Esophagus squamous epithelium (tissue), 5 donors: ENCODE measurements around the gene UBE3C. TPM values are rescaled to one million over a fixed set of nuclear protein-coding genes. Genes with fewer than 3 reads are reported as not detected.

Experiments
- DNase-seq: peaks from one replicate; lab custom pipeline; 2025; lab: John Stamatoyannopoulos, UW
- H3K27ac ChIP-seq, 4 donors: fragments of 200-600 bp; sonication (generic); one replicate each; pipeline ENCODE4 v1.5.1; 2016 to 2019; ENCODE audit warnings: mild to moderate bottlenecking in 1 of 4
- H3K27me3 ChIP-seq, 4 donors: fragments of 200-600 bp; sonication (generic); 1 replicate in 3 of 4; 2 replicates in 1 of 4; pipeline versions ENCODE4 v1.5.1 to v1.6.0; 2017 to 2021; ENCODE audit warnings: antibody characterized with exemption in 1 of 4
- H3K36me3 ChIP-seq, 3 donors: fragments of 200-600 bp; sonication (generic); one replicate each; pipeline ENCODE4 v1.5.1; 2016 to 2019
- H3K4me1 ChIP-seq, 3 donors: fragments of 200-600 bp; sonication (generic); one replicate each; pipeline ENCODE4 v1.5.1; 2017 to 2019
- H3K4me3 ChIP-seq, 4 donors: fragments of 200-600 bp; sonication (generic); 1 replicate in 3 of 4; 2 replicates in 1 of 4; pipeline ENCODE4 v1.5.1; 2016 to 2019; ENCODE audit warnings: mild to moderate bottlenecking in 2 of 4, moderate library complexity in 1 of 4
- H3K9me3 ChIP-seq, 3 donors: fragments of 200-600 bp; sonication (generic); one replicate each; pipeline ENCODE4 v1.5.1; 2016 to 2019
- POLR2A ChIP-seq, 4 donors: fragments of 450-650 bp; IDR thresholded peaks; one replicate each; pipeline ENCODE4 v1.6.1; 2017; ENCODE audit warnings: antibody characterized with exemption in 4 of 4, mild to moderate bottlenecking in 4 of 4, moderate library complexity in 3 of 4
- WGBS, 2 donors: methylation state at CpG; one replicate each; pipeline ENCODE4 v1.1.5; 2018; 5-methylcytosine and 5-hydroxymethylcytosine counted together
- intact Hi-C: fragments of 100-400 bp; cut with DNase I; formaldehyde crosslinking; loops from one replicate; pipeline ENCODE4 v1.15.0; 2022
- total RNA-seq, 4 donors: library from RNA; depleted of rRNA; stranded (reverse); fragments of >200 nt; gene quantifications; one replicate each; pipeline ENCODE4 v1.1.0, GENCODE V29; 2016
- TF ChIP-seq, protein P1 (sequence below), 6 experiments: fragments of 450-650 bp in 4 of 6; fragments of 200-600 bp in 2 of 6; sonication (generic) in 2 of 6; IDR thresholded peaks; one replicate each; pipeline ENCODE4 v1.5.1; 2016 to 2019; ENCODE audit warnings: antibody characterized with exemption in 6 of 6, mild to moderate bottlenecking in 4 of 6, moderate library complexity in 4 of 6
- donor health status: DM: yes; HTN: yes; CAD: no.

Gene UBE3C
- total RNA-seq, 4 donors from 2014 or later = 52.2 to 101 (median 68.3) TPM

DNA sequence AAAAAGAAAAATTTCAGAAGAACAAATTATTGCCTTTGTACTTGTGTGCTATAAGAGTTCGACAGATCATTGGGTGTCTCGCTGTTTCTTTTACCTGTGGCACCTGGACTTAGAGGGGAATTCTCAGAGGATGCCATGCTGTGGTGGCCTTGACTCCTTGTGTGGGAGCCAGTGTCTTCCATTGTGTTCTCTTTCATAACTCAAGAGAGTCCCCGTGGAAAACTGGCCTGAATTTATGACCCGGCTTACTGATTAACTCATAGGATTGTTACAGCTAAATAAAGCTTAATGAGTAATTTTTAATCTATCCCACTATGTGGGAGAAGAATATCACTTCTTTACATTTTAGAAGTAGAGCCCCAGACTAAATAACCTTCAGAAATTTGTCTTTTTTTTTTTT is 54.5 kb downstream of the UBE3C start:
- Histone ChIP-seq H3K9me3 (no peaks in the 10 kb centered on the region), H3K36me3 (peaks cover 0 to 100% (median 23%) of the 10 kb centered on the region in 3 donors), H3K27ac (no peak overlapping the region), H3K4me3 (no peak overlapping the region), H3K4me1 (no peaks in the 10 kb centered on the region), H3K27me3 (no peaks in the 10 kb centered on the region)
- intact Hi-C loops = no loop called here
- no peak for DNase-seq
- TF ChIP-seq, protein P1, sequence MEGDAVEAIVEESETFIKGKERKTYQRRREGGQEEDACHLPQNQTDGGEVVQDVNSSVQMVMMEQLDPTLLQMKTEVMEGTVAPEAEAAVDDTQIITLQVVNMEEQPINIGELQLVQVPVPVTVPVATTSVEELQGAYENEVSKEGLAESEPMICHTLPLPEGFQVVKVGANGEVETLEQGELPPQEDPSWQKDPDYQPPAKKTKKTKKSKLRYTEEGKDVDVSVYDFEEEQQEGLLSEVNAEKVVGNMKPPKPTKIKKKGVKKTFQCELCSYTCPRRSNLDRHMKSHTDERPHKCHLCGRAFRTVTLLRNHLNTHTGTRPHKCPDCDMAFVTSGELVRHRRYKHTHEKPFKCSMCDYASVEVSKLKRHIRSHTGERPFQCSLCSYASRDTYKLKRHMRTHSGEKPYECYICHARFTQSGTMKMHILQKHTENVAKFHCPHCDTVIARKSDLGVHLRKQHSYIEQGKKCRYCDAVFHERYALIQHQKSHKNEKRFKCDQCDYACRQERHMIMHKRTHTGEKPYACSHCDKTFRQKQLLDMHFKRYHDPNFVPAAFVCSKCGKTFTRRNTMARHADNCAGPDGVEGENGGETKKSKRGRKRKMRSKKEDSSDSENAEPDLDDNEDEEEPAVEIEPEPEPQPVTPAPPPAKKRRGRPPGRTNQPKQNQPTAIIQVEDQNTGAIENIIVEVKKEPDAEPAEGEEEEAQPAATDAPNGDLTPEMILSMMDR (IDR thresholded peaks at IDR 0.05) = no peak
- no peak for TF ChIP-seq POLR2A (IDR thresholded peaks at IDR 0.05)
- WGBS, 2 donors = 89 to 95% methylated on average over 4 of the region's 4 CpGs

DNA sequence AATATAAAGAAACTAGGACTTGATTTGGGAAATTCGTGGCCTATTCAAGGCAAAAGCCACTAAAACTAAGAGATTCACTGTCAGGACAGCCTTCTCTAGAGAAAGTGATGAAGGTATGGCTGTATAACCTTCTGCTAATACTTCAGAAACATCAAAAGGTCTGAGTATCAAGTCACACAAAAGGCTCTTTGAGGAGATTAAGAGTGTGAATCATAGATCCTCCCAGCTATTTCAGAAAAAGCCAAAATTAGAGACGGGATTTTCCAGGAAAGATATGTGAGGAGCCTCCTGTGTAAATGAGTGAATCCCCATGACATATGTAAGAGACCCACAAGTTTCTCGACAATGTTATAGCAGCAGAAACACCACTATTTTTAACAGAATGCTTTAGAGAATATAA is 56.2 kb downstream of the UBE3C start:
- intact Hi-C loops = no loop called here
- no peak for DNase-seq
- Histone ChIP-seq H3K4me3 (no peak overlapping the region), H3K9me3 (no peaks in the 10 kb centered on the region), H3K27me3 (no peaks in the 10 kb centered on the region), H3K36me3 (peaks cover 0 to 100% (median 15%) of the 10 kb centered on the region in 3 donors), H3K27ac (no peak overlapping the region), H3K4me1 (no peaks in the 10 kb centered on the region)
- WGBS, 2 donors = 63% methylated on average over 3 of the region's 3 CpGs
- TF ChIP-seq POLR2A (IDR thresholded peaks at IDR 0.05) = no peak
- TF ChIP-seq, protein P1 (IDR thresholded peaks at IDR 0.05) = no peak

DNA sequence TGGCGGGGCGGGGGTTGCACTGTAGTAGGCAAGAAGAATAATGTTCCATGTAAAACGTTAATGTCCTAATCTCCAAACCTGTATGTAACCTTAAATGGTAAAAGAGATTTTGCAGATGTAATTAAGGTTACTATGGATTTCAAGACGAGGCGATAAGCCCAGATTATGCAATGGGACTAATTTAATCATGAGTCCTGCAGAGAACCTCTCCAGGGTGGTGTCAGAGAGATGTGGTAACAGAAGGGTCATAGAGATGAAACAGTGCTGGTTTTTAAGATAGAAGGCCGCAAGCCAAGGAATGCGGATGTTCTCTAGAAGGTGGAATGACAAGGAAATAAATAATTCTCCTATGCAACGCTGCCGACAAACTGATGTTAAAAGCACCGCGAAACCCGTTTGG is 57.1 kb downstream of the UBE3C start:
- Histone ChIP-seq H3K27ac (no peak overlapping the region), H3K9me3 (no peaks in the 10 kb centered on the region), H3K27me3 (no peaks in the 10 kb centered on the region), H3K36me3 (peaks cover 0 to 100% (median 6%) of the 10 kb centered on the region in 3 donors), H3K4me1 (no peaks in the 10 kb centered on the region), H3K4me3 (no peak overlapping the region)
- WGBS, 2 donors = 90 to 93% methylated on average over 12 of the region's 12 CpGs
- DNase-seq = no peak
- intact Hi-C loops = no loop called here
- no peak for TF ChIP-seq POLR2A (IDR thresholded peaks at IDR 0.05)
- TF ChIP-seq, protein P1 (IDR thresholded peaks at IDR 0.05) = no peak

DNA sequence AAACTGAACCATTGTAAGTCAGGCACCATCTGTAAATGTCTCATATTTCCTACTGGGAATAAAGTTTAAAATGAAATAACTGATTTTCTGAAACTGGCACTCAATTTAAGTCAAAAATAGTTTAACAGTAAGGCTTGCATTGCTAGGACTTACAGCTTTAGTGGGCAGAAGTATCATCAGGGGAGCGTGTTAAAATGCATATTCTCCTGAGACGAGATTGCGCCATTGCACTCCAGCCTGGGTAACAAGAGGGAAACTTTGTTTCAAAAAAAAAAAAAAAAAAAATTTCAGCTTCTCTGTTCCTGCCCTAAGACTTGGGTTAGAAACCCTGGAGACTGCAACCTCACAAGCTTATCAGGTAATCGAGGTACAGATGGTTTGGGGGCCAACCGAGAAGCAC is 65.4 kb downstream of the UBE3C start:
- H3K4me3 ChIP-seq = no peak overlapping the region
- TF ChIP-seq POLR2A (IDR thresholded peaks at IDR 0.05) = no peak
- TF ChIP-seq, protein P1 (IDR thresholded peaks at IDR 0.05) = no peak
- H3K27me3 ChIP-seq = no peaks in the 10 kb centered on the region
- WGBS, 2 donors = 89 to 97% methylated on average over 5 of the region's 5 CpGs
- H3K9me3 ChIP-seq = no peaks in the 10 kb centered on the region
- DNase-seq = no peak
- intact Hi-C loops = no loop called here
- no peaks in the 10 kb centered on the region for H3K4me1 ChIP-seq
- H3K27ac ChIP-seq = no peak overlapping the region
- peaks cover 0 to 98% (median 11%) of the 10 kb centered on the region in 3 donors for H3K36me3 ChIP-seq

DNA sequence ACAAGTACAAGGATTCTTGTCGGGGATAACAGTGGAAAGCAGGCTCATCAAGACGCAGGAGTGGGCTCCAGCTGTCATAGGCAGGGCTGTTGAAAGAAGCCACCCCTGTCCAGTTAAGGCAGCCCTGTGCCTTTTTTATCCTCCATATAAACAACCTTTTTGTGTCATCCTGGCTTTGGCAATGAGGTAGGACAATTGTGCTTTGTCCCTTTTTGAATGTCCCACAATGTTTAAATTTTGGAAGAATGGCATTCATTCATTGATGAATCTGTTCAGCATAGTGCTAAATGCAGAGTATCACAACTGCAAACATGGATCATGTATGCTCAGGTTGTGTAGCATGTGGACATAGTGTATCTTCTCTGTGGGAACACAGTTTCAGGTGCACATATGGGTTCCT is 66.7 kb downstream of the UBE3C start:
- 90 to 95% methylated on average over 2 of the region's 2 CpGs for WGBS, 2 donors
- no peaks in the 10 kb centered on the region for H3K9me3 ChIP-seq
- peaks cover 0 to 98% (median 12%) of the 10 kb centered on the region in 3 donors for H3K36me3 ChIP-seq
- intact Hi-C loops = no loop called here
- TF ChIP-seq, protein P1 (IDR thresholded peaks at IDR 0.05) = no peak
- TF ChIP-seq POLR2A (IDR thresholded peaks at IDR 0.05) = no peak
- H3K4me1 ChIP-seq = no peaks in the 10 kb centered on the region
- DNase-seq = no peak
- H3K4me3 ChIP-seq = no peak overlapping the region
- no peak overlapping the region for H3K27ac ChIP-seq
- H3K27me3 ChIP-seq = no peaks in the 10 kb centered on the region
